H1 (cell line): ENCODE measurements around the gene DNAH12.

Source experiments
- ATF2 ChIP-seq: IDR thresholded peaks from 2 replicates; pipeline ENCODE4 v1.6.1; 2012; ENCODE audit warnings: low read length, inconsistent platforms
- BRCA1 ChIP-seq: IDR thresholded peaks from 2 replicates; pipeline ENCODE4 v1.6.1; 2012; ENCODE audit warnings: low read depth, low read length, improper control_type of control experiment
- CTCF ChIP-seq, 3 experiments: IDR thresholded peaks; 1 replicate in 2 of 3; 2 replicates in 1 of 3; pipeline versions ENCODE4 v1.5.1 to v1.6.1; 2011; ENCODE audit warnings: low read length in 3 of 3, mild to moderate bottlenecking in 3 of 3, inconsistent platforms in 2 of 3, low read depth in 1 of 3, moderate library complexity in 1 of 3; ENCODE audit not compliant: insufficient read depth in 1 of 3; ENCODE audit errors: control extremely low read depth in 1 of 3
- EP300 ChIP-seq, 2 experiments: IDR thresholded peaks; 1 replicate in 1 of 2; 2 replicates in 1 of 2; pipeline ENCODE4 v1.6.1; 2011 to 2012; ENCODE audit warnings: low read depth in 2 of 2, low read length in 2 of 2, mild to moderate bottlenecking in 2 of 2, borderline replicate concordance in 1 of 2, inconsistent platforms in 1 of 2, moderate library complexity in 1 of 2
- JUND ChIP-seq: IDR thresholded peaks from 2 replicates; pipeline ENCODE4 v1.6.1; 2011; ENCODE audit warnings: mild to moderate bottlenecking, improper control_type of control experiment, low read length
- KDM5A ChIP-seq: fragments of 200-600 bp; IDR thresholded peaks from 2 replicates; pipeline ENCODE4 v1.7.1; 2012; ENCODE audit warnings: mild to moderate bottlenecking, low read length, inconsistent platforms, mixed read lengths
- MAX ChIP-seq: IDR thresholded peaks from 2 replicates; pipeline ENCODE4 v1.6.1; 2012; ENCODE audit warnings: inconsistent platforms
- POLR2A ChIP-seq, 2 experiments: IDR thresholded peaks; 1 replicate in 1 of 2; 2 replicates in 1 of 2; pipeline ENCODE4 v1.6.1; 2011; ENCODE audit warnings: low read depth in 2 of 2, low read length in 2 of 2, mild to moderate bottlenecking in 2 of 2; ENCODE audit errors: control extremely low read depth in 1 of 2
- POLR2AphosphoS5 ChIP-seq: IDR thresholded peaks from 2 replicates; pipeline ENCODE4 v1.6.1; 2011; ENCODE audit warnings: low read depth, low read length
- RNF2 ChIP-seq: fragments of 200-900, 300-1000 bp; sonication (generic); IDR thresholded peaks from 2 replicates; pipeline ENCODE4 v1.7.1; 2016; ENCODE audit warnings: borderline replicate concordance, low read depth, mild to moderate bottlenecking, antibody characterized with exemption, low read length; ENCODE audit not compliant: poor library complexity, severe bottlenecking; ENCODE audit errors: missing control alignments
- SP1 ChIP-seq: IDR thresholded peaks from 2 replicates; pipeline ENCODE4 v1.6.1; 2011; ENCODE audit warnings: low read depth, low read length
- TAF1 ChIP-seq: IDR thresholded peaks from 2 replicates; pipeline ENCODE4 v1.6.1; 2011; ENCODE audit warnings: mild to moderate bottlenecking, low read depth, low read length
- TBP ChIP-seq: IDR thresholded peaks from 2 replicates; pipeline ENCODE4 v1.6.1; 2011; ENCODE audit warnings: low read depth, low read length, improper control_type of control experiment
- YY1 ChIP-seq: IDR thresholded peaks from 2 replicates; pipeline ENCODE4 v1.6.1; 2011; ENCODE audit warnings: low read depth, mild to moderate bottlenecking, low read length

DNA sequence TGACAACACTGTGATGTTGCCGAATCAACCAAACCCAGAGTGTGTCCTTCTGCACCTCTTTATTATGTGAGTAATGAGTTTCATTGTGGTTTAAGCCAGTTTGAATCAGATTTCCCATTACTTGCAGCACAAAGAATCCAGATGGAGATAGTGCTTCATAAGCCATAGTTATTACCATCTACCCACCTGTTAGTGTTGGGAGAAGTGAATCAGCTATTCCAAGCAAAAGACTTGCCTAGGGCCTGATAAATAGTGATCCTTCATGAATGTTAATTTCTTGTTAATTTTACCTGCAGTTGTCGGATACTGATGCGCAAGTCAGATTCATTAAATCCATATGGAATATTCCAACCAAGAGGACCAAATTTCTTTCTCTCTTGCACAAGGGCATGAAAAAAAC lies 229.9 kb downstream of the DNAH12 start:
- TF ChIP-seq KDM5A, result no peak
- no peak for TF ChIP-seq CTCF (IDR thresholded peaks at IDR 0.05; ENCODE audit: control extremely low read depth in 1 of 3, insufficient read depth in 1 of 3, low read depth in 1 of 3, low read length in 3 of 3)
- TF ChIP-seq TAF1, result no peak
- TF ChIP-seq EP300 (IDR thresholded peaks at IDR 0.05; ENCODE audit: borderline replicate concordance in 1 of 2, low read depth in 2 of 2, low read length in 2 of 2), result no peak
- TF ChIP-seq BRCA1, result no peak
- no peak for TF ChIP-seq POLR2AphosphoS5
- TF ChIP-seq MAX, result no peak
- TF ChIP-seq ATF2, result no peak
- no peak for TF ChIP-seq POLR2A (IDR thresholded peaks at IDR 0.05; ENCODE audit: control extremely low read depth in 1 of 2, low read depth in 2 of 2, low read length in 2 of 2)
- no peak for TF ChIP-seq RNF2
- no peak for TF ChIP-seq TBP
- TF ChIP-seq JUND, result no peak
- TF ChIP-seq YY1, result no peak
- TF ChIP-seq SP1, result no peak
